ENCODE measurements around the gene RNU5B-1.

The RNU5B-1 gene

GRCh38 chr15:65304381-65305149, at the start of gene RNU5B-1:
TSS of gene RNU5B-1 (plus strand) at chr15:65304677.
- intact Hi-C loops (cut with DNase I) = no loop called here
- DNase-seq = peak; percentile 50 to 96 (median 69)

GRCh38 chr15:65254758-65255157, 49.7 kb upstream of the RNU5B-1 start:
- intact Hi-C loops (cut with DNase I) = no loop called here

GRCh38 chr15:65255486-65256140, 48.9 kb upstream of the RNU5B-1 start:
- intact Hi-C loops (cut with DNase I) = no loop called here
- no peak for DNase-seq

More at GRCh38 chr15:65254758-65255157, 49.7 kb upstream of the RNU5B-1 start:
- DNase-seq = peak in 1 of 10 donors; percentile 21

- intact Hi-C loops (cut with DNase I) = no loop called here
- DNase-seq = no peak
These were observed 45.9 kb upstream of the RNU5B-1 start for GRCh38 chr15:65258375-65259262.

- peak in 1 of 10 donors; percentile 7 for DNase-seq
- intact Hi-C loops (cut with DNase I) = no loop called here
These were observed 45.1 kb upstream of the RNU5B-1 start for GRCh38 chr15:65259367-65259797.

GRCh38 chr15:65260968-65261367, 43.5 kb upstream of the RNU5B-1 start:
- no peak for DNase-seq
- intact Hi-C loops (cut with DNase I) = no loop called here

GRCh38 chr15:65263313-65263712, 41.2 kb upstream of the RNU5B-1 start:
- intact Hi-C loops (cut with DNase I) = no loop called here
- DNase-seq = no peak

- DNase-seq = no peak
- intact Hi-C loops (cut with DNase I) = no loop called here
These were observed 39.5 kb upstream of the RNU5B-1 start for GRCh38 chr15:65264863-65265430.

- DNase-seq = no peak
- intact Hi-C loops (cut with DNase I) = no loop called here
These were observed 38.0 kb upstream of the RNU5B-1 start for GRCh38 chr15:65266469-65266868.

- intact Hi-C loops (cut with DNase I) = no loop called here
These were observed 36.1 kb upstream of the RNU5B-1 start for GRCh38 chr15:65268411-65268810.

GRCh38 chr15:65270811-65271545, 33.5 kb upstream of the RNU5B-1 start:
- peak; percentile 20 to 93 (median 59) for DNase-seq

More at GRCh38 chr15:65268411-65268810, 36.1 kb upstream of the RNU5B-1 start:
- DNase-seq = no peak

GRCh38 chr15:65275104-65275727, 29.3 kb upstream of the RNU5B-1 start:
- intact Hi-C loops (cut with DNase I) = no loop called here
- DNase-seq = no peak

More at GRCh38 chr15:65270811-65271545, 33.5 kb upstream of the RNU5B-1 start:
- intact Hi-C loops (cut with DNase I) = loop anchor here (5.0 kb wide), 1 partner anchor 79 kb away; no protein-coding TSS in a partner anchor

- intact Hi-C loops (cut with DNase I) = no loop called here
- no peak for DNase-seq
These were observed 28.8 kb upstream of the RNU5B-1 start for GRCh38 chr15:65275728-65276126.

- intact Hi-C loops (cut with DNase I) = no loop called here
- no peak for DNase-seq
These were observed 27.5 kb upstream of the RNU5B-1 start for GRCh38 chr15:65277015-65277414.

- intact Hi-C loops (cut with DNase I) = no loop called here
- no peak for DNase-seq
These were observed 26.0 kb upstream of the RNU5B-1 start for GRCh38 chr15:65278480-65278879.

GRCh38 chr15:65285291-65286068, 19.0 kb upstream of the RNU5B-1 start:
- no peak for DNase-seq
- intact Hi-C loops (cut with DNase I) = no loop called here

GRCh38 chr15:65286069-65286703, 18.3 kb upstream of the RNU5B-1 start:
- peak in 7 of 10 donors; percentile 17 to 91 (median 28) for DNase-seq
- intact Hi-C loops (cut with DNase I) = no loop called here
